GM19025 (cell line): Measurements from ENCODE around the gene PFKFB2.

Experiments
- ATAC-seq: cut with Tn5 transposase; IDR thresholded peaks from one replicate; pipeline ENCODE4 v1.9.1; 2021; ENCODE audit warnings: mild to moderate bottlenecking, low read depth, moderate library complexity; ENCODE audit not compliant: unreplicated experiment

The PFKFB2 gene

DNA sequence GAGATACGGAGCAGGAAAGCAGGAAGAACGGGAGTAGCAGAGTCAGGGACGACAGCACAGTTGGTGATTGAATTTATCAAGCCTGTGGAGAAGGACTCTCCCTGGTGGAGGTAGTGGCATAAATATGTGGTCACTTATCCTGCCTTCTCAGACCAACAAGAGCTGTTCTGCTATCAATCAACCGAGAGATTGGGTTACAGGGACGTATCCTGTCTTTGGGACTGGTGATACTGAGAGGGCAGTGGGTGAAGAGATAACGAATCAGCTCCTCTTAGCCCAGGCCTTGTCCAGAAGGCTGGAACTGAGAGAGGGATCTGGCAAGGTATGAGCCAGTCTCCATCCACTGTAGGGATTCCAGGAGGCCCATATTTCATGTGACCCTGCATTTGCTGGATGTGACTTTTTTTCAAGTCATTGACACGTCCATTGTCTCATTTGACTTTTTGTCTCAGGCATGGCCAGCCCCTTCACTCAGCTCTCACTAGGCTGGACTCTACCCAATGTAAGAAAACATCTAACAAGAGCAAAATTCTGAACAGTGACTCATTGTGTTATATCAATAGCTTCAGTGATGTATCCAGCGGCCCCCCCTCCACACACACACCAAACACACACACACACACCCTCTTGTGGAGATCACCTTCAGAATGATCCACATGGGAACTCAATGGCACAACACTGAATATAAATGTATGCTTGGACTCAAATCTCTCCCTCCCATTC, 31.8 kb upstream of the PFKFB2 start:
- ATAC-seq = no peak

DNA sequence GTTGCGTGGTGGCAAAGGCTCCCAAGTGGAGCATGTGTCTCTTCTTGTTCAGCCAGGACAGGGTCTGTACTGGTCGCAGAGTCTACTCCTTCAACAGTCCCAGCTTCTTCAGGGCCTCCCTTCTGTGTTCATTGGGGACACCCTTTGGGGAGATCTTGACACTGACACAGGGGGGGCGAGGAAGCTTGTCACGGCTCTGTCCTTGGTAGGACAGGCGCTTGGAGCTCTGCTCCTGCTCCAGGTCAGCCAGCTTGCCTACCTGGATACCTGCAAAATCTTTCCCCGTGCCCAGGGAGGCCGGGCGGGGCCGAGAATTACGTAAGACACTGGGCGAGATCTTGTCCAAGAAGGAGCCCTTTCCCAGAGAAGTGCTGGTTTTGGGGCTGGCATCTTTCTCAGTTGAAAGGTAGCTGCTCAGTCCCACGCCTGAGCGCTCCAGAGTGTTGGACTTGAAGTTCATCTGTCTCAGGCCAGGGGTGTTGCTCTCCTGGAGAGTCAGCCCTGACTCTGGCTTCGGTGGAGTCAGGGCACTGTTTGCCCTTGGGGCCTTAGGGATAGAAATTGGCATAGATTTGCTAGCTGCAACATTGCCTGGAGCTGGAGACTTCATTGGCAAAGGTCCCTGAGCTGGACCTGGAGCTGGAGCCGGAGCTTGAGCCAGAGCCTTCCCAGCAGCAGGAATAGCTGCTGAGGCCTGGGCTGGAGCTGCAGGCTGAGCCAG, 31.0 kb upstream of the PFKFB2 start:
- ATAC-seq = no peak

DNA sequence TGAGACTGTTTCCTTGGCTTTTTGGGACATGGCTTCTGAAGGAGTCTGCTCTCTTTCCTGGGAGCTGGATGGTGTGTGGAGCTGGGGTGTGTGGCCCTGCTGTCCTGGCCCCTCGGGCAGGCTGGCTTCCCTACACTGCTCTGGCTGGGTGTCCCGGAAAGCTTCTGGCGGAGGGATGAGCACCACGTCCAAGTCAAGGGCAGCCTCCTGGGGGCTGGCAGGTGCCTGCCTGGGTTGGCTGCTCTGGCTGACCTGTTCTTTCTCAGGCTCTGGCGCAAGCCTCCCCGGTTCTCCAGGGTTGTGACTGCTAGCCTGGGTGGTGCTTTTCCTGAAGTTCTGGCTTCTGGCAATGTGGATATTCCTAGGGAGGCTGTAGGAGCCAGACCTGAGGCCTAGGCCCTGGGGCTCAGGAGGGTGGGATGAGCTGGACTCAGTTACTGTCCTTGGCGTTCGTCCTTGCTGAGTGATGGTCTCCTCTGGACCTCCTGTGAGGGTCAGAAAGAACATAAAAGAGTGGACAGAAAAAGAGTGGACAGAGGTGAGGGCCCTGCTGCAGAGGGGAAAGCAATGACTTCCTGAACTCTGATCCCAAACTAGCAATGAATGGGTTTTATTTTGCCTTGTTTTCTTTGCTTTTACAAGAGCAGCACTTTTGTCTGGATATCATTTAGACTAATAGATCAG, 29.9 kb upstream of the PFKFB2 start:
- no peak for ATAC-seq

DNA sequence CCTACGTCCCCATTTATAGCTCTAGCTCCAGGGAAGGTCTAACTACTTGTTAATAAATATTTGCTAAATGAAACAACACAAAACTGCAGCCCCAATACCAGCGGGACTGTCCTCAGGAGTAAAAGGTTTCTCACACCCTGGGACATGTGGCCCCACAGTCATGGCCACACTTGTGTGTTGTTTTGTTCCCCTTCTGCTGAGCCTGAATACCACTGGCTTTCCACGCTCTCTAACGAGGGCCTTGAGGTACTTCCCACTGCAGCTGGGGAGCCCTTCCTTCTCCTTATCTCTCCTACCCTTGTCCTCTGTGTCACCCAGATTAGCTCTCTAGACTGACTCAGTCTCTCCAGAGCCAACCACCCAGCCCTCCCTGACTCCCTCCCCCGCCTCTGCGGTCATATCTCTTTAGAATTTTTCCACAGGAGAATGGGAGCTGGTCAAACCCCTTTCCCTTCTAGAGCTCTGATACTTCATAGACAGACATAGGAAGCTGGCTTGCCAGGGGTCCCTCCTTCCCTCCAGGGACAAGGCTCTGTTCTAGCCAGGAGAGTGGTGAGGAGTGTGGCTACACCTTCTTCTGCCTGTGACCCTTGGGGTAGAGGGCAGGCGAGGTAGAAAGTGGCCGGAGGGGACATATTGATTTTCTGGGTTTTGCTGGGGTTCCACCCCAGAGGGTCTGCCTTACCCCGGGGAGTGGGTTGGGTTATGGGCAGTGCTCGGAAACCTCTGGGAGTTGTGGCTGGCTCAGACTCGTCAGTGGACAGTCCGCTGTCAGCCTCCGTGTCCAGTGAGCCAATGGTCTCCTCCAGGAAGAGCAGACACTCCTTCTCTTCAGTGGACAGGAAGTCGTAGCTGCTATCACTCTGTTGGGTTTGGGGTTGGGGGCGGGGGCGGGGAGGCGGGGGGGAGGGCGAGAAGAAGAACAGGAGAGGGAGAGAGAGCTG, 28.6 kb upstream of the PFKFB2 start:
- ATAC-seq = no peak

DNA sequence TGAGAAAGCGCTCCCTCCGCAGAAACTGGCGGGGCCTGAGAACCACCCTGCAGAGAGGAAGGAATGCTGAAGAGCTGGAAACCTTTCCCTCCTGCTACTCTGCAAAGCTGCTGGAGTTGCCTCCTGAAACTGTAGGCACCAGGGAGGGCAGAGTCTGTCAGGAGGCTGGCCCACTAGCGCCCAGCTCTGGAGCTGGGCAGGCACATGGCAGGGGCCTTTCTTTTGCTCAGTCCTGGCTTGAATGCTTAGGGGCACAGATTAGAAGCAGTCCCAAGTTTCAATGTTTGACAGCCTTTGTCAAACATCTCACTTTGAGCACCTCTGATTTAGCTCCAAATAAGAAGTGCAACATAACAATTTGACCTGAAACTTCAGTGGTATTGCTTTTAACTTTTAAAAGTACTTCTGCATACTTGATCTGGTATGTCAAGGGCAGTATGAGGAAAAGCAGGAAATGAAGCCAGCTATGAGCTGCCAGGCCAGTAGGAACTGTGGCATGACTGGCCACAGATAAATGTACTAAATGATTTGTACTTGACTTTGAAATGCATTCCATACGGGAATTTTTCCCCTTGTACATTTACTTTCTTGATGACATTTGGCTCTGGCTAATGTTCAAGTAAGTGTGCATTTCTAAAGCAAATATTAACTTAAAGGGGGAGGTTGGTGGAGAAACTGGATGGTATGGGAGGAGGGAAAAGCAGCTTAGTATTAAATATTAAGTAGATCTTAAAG, 27.8 kb upstream of the PFKFB2 start:
- no peak for ATAC-seq

DNA sequence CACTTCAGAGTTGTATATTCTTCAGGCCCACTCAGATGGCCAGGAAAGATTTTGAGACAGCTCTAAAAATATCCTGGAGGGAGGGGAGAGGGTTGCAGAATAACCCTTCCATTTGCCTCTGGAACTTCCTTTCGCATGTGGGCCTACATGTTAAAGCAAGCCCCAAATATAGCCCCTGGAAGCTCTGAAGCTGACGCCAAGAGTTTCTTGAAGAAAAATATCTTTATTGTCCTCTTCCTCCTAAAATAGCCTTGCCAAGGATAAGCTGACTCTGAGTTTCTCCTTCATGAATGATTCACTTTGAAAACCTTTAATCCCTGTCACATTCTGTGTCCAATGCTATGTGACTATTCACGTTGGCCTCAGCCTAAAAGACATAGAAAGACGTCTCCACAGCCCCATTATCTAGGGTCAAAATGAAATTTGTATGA, 27.0 kb upstream of the PFKFB2 start:
- ATAC-seq = no peak

DNA sequence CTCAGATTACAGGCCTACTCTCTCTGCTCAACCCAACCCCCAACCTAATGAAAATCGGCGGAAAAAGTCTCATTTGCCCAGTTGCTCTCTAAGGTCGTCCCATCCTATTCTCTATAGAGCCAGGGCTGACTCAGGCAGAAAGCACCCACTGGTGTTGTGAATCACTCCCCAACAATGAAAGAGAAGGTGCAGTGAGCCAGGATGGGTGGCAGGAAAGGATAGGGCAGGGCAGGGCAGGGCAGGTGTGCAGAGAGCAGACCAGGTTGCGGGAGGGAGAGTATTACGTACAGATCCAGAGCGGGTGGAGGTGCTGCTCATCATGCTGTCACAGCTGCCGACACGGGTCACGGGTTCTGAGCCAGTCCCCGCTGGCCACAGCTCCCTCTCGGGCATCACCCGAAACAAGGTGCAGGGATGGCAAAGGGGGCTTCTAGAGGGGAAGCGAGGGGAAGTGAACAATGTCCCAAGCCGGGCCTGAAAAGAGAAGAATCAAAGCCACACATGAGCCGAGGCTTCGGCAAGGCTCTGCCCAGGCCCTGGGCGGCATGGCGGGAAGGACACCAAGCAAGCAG, 25.8 kb upstream of the PFKFB2 start:
- ATAC-seq = no peak

DNA sequence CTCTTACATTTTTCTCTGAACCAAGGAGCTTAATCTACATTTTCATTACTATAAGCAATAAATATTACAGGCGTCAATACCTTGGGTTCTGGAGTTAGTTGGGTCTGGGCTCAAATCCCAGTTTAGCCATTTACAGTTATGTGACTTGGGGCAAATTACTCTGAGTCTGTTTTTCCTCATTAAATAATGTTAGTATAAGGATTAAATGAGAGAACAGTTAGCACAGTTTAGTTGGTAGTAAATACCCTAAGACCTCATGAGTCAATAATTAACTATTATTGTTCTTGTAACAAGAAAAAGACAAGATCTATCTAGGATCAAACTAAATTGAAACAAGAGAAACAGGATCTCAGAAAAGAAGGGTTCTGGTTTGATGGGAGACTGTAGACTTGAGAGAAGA, 25.2 kb upstream of the PFKFB2 start:
- no peak for ATAC-seq

DNA sequence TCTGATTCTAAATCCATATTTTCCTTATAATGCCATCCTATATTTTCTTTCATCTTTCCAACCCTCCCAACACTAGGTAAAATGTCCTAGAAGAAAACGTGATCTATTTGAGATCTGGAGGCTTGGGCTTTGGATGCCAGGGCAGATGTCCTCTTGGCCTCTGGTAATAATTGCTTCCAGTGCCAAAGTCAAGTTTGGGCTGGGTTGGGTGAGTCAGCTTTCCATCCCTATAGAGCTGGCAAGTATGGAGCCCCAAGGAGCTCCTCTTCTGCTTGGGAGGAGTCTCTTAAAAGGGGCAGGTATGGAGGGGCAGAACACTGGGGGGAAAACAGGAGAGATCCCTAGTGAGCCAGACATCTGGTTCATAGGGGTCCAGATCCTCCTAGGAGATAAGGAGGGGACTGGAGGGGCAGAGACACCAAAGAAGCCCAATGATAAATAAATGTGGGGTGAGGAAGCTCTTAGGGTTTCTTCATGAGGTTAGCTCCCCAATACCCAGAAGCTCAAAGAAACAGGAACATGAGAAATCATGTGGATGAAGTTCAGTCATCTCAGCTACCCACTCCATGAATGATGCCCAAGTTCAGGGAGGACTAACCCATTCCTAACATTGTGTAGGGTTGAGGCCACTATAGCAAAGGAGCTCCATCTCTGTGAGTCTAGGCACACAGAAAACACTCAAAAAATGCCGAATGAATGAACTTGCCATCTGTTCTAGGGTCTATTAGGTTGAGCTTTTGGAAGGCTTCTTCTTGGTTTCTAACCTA, 24.0 kb upstream of the PFKFB2 start:
- ATAC-seq = no peak

DNA sequence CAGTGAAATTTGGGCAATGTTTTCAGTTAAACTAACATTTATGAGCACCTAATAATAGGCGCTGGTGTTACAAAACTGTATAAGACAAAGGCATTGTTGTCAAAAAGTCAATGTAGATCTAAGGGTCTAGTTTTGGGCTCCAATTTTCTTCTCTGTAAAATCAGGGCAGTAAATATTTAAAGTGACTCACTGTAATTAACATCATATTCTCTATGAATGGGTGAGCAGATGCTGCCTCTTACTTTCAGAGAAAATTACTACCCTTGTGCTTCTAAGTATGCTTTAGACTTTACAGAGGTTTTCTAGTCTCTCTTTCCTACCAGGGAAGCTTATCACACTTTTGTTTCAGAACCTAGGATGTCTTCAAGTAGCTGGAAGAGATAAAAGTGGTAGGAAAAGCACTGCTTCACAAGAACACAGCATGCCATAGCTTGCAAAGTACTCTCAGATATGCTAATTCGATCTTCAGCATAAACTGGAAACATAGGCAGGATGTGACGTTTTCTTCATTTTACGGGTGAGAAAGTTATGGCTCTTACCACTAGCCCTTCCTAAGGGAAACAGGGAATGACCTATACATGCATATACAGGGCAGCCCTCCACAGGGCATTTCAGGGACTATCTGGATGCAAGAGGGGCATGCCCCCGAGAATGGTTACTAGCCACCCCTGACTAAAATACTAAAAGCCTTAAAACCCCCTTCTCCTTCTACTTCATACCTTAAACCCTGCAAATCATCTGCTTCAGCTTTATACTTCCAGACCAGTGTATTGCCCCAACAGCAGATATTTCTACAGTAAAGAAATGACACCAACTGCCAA, 23.2 kb upstream of the PFKFB2 start:
- ATAC-seq = no peak

DNA sequence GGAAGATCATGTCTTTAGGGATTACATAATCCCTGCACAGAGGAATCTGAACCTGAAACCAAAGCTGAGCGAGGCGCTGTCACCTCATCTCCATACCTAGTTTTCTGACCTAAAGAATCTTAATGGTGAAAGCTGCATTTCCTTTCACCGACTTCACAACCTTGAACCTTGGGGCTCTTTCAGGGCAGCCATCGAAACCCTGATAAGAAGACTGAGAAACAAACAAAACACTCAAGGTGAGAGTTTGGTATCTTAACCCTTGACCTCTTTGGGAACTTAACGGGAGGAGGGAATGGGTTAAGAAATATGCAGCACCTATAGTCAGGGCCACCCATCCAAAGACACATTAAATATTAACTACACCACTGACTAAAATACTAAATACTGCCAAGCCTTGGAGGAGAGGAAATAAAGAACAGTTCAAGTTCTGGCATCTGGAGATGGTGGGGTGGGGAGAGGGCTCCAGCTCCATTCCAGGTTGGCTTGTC, 22.5 kb upstream of the PFKFB2 start:
- no peak for ATAC-seq

DNA sequence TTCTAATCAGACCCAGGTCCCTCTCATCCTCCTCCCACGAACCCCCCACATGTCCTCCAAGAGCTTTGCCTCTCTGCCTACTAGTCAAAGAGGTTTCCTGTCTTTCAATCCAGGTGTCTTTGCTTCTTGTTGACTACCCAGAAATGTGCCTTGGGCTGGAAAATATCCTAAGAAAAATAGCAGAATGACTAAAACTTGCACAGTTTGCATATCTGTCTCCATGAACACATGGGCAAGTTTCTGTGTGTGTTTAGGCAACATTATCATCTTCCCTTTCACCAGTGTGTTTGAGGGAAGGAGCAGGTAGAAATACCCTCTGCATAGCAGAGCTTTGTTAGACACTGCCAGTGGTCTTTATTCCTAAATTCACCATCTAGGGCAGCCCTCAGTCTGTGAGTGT, 22.1 kb upstream of the PFKFB2 start:
- no peak for ATAC-seq

DNA sequence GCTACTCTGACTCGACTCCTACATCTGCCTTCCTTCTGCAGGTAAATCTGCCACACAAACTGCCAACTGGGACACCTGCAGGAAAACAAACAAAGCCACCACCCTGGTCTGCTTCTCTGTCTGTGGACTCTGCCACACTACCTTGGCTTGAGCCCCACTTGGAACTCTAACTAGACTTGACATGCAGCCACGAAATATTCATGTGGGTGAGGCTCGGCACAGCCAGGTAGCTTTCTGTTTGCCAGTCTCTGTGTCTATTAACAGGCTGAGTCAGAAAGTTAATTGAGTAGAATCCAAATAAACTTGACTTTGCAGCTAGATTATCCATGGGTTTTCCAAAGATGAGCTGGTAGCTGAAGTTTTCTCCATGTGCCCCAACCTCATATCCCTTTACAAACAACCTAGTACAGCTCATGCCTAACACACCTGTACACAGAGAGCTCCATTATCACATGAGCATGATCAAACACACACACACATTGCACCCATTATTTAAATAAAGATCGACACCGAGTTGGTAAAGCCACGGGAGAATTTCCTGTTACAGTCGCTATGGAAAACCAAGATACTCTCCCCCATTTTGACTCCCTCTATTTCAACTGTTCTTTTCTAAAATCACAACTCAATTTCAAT, 21.3 kb upstream of the PFKFB2 start:
- ATAC-seq = no peak

DNA sequence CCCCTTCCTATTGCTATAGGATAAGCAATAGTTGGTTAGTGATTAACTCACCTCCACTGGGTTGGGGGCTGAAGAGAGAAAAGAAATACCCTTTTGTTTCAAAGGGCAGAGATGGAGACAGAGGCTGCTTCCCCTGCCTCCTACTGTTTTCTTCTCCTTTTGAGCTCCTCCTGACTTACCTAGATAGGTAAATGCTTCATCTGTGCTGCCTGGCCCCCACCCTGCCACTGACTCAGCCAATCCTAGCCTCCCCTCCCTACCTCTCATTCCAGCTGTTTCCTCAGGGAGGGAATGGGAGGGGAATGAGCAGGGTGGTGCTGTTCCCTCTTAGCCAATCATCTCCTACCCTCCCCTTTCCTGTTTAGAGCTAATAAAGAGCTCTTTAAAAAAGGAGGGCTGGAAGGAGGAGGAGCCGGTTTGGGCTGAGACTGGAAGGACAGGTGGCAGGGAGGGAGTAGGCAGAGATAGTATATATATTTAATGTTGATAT, 20.5 kb upstream of the PFKFB2 start, which contains the start of gene C1orf116:
C1orf116 (minus strand) TSS at position 229 of the 490 bp plus-strand sequence. CDS start 5,158 bp downstream, outside the sequence.
- no peak for ATAC-seq

DNA sequence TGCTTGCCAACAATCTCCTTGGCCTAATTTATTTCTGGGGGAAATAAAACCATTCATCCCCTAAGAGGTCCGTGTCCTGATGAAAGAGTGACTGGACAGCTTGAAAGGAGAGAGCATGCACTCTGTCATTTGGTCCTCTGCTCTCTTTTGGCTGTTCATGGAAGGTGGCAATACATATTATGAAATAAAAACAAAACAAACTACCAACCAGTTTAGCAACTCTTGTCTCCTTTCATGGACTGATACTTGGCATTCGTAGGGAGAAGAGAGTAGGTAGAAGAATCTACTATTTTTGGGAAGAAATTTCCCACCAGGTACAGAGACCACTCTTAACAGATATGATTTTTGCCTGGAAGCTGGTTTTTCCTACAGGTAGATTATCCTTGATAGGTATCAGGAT, 19.8 kb upstream of the PFKFB2 start:
- ATAC-seq = no peak

DNA sequence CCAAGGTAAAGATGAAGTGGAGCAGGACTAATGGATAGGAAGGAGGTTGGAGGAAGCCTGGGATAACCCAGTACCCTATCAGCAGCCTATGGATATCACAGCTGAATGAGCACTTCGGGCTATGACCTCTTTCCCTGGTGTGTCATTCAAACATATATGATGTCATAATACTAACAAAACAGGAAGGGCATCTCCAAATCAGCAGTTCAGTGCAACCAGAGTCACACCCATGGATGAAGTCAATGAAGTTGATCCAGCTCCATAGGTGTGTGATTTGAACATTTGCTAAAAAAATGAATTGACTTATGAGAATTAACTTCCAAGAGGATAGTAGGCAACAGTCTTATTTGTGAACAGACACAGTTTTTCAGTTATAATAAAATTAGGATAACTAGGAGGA, 18.9 kb upstream of the PFKFB2 start:
- ATAC-seq = no peak

DNA sequence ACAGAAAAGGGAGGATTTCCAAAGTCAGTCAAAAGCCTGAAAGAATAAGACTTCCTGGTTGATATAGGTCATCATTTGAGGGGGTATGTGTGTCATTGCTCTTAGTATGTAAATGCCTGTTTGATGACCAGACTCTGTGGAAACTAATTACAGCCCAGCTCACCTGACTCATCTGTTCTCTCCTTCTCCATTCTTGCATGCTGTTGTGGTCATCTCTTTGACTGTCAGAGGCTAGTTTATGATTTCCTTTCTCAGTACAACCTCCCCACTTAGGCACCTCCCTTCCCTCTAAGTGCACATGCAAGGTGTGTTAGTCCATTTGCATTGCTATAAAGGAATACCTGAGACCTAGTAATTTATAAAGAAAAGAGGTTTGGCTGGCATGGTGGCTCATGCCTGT, 18.1 kb upstream of the PFKFB2 start:
- ATAC-seq = no peak
